HG03520 (cell line): ENCODE data around the gene ZNF462.

ENCODE experiments used
- ATAC-seq: cut with Tn5 transposase; IDR thresholded peaks from one replicate; pipeline ENCODE4 v1.9.1; 2021; ENCODE audit warnings: mild to moderate bottlenecking, moderate library complexity; ENCODE audit not compliant: unreplicated experiment

ZNF462 gene

GRCh38 chr9:106921341-106921899 lies 58.5 kb downstream of the ZNF462 start:
- ATAC-seq: no peak

- ATAC-seq: no peak
Measured at GRCh38 chr9:106922026-106922425, 59.1 kb downstream of the ZNF462 start.

- ATAC-seq: no peak
Measured at GRCh38 chr9:106925392-106925791, 62.4 kb downstream of the ZNF462 start.

GRCh38 chr9:106927916-106928315 lies 65.0 kb downstream of the ZNF462 start:
- ATAC-seq: no peak

GRCh38 chr9:106928350-106928749 lies 65.4 kb downstream of the ZNF462 start:
- ATAC-seq: no peak

- ATAC-seq: no peak
Measured at GRCh38 chr9:106929471-106930177, 66.7 kb downstream of the ZNF462 start.

GRCh38 chr9:106930477-106930876 lies 67.5 kb downstream of the ZNF462 start:
- ATAC-seq: no peak

GRCh38 chr9:106931466-106931865 lies 68.5 kb downstream of the ZNF462 start:
- ATAC-seq: no peak

- ATAC-seq: no peak
Measured at GRCh38 chr9:106932178-106932577, 69.2 kb downstream of the ZNF462 start.

GRCh38 chr9:106932675-106933074 lies 69.7 kb downstream of the ZNF462 start:
- ATAC-seq: no peak

GRCh38 chr9:106933470-106933869 lies 70.5 kb downstream of the ZNF462 start:
- ATAC-seq: no peak

- no peak for ATAC-seq
Measured at GRCh38 chr9:106934442-106935238, 71.7 kb downstream of the ZNF462 start.

GRCh38 chr9:106936680-106937079 lies 73.7 kb downstream of the ZNF462 start:
- ATAC-seq: no peak

GRCh38 chr9:106941916-106942315 lies 79.0 kb downstream of the ZNF462 start:
- ATAC-seq: no peak

GRCh38 chr9:106945727-106946660 lies 83.0 kb downstream of the ZNF462 start:
- no peak for ATAC-seq

GRCh38 chr9:106947106-106947900 lies 84.3 kb downstream of the ZNF462 start:
- no peak for ATAC-seq

- no peak for ATAC-seq
Measured at GRCh38 chr9:106953174-106953573, 90.2 kb downstream of the ZNF462 start.

- ATAC-seq: no peak
Measured at GRCh38 chr9:106954558-106954957, 91.6 kb downstream of the ZNF462 start.

GRCh38 chr9:106954974-106955850 lies 92.2 kb downstream of the ZNF462 start:
- ATAC-seq: no peak
